ENCODE results near the gene TRMT1.

Gene TRMT1

GRCh38 chr19:13089857-13090507, 26.6 kb downstream of the TRMT1 start:
- no peak for DNase-seq

DNA sequence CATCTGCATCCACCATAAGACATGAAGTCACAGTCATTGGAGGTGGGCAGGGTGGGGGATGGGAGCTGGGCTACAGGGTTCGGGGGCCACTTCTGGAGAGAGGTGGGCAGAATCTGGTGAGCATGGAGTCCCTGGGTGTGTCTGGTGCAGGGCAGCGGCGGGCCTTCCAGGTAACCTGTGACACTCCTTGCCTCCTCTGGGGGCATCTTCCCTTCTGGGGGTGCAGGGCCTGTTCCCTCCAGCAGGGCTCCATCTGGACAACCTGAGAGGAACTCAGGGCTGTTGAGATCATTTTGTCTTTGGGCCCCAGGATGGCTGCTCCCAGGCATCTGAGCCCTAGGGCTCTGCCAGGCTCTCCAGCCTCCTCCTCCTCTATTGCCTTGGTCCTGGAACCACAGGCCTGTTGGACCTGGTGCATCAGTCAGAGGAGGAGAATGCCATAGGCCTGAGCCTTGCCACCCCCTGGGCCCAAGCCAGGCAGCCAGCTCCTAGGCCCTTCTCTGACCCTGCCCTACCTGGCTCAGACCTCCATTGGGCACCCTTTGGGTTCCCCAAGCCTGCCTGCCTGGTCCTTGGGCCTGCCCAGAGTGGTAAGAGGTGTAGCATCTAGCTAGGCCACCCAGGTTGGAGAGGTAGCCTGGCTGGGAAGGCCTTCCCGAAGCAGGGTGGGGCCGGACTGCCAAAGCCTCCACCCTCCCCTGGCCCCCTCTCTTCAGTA, 27.2 kb downstream of the TRMT1 start:
- no peak for DNase-seq

DNA sequence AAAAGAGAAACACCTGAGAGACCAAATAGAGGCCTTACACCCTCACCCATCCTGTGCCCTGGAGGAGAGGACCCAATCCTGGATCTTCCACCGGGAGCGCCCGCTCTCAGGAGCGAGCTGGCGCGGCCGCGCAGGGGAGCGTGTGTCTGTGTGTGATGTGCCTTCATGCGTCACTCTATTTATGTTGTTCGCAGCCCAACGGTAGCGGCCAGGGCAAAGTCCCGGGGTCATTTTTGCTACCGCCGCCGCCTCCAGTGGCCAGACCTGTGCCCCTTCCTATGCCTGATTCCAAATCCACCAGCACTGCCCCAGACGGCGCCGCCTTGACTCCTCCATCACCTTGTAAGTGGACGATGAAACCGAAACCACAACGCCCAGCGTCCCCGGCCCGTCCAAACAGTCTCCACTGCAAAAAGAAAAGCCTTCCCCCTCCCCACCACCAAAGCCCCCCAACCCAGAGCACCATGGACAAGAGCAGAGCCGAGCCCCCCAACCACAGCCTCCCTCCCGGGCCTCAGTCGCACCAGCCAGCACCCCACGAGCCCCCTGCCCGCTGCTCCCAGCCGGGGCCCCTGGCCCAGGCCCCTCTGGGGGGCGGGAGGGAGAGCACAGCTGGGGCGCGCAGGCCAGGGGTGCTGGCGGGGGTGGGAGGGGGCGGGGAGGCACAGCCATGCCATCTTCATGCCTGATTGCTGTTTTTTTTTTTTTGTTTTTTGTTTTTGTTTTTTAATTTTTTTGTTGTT, 28.6 kb downstream of the TRMT1 start:
- no peak for DNase-seq

GRCh38 chr19:13087295-13087694, 29.2 kb downstream of the TRMT1 start:
- no peak for DNase-seq

DNA sequence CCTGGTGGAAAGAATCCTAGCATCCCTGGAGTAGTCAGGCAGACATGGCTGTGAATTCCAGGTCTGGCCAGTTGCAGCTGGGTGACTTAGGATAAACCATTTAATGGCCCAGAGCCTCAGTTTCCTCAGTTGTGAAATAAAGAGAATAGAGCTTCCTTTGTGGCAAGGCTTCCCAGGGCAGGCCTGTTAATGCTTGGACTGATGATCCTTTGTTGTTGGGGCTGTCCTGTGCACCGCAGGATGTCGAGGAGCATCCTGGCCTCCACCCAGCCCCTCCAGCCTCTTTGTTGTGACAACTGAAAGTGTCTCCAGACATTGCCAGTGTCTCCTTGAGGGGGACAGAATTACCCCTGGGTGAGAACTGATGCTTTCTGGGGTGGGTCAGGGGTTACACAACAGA, 30.2 kb downstream of the TRMT1 start:
- no peak for DNase-seq

GRCh38 chr19:13085666-13086065, 30.9 kb downstream of the TRMT1 start:
- no peak for DNase-seq

DNA sequence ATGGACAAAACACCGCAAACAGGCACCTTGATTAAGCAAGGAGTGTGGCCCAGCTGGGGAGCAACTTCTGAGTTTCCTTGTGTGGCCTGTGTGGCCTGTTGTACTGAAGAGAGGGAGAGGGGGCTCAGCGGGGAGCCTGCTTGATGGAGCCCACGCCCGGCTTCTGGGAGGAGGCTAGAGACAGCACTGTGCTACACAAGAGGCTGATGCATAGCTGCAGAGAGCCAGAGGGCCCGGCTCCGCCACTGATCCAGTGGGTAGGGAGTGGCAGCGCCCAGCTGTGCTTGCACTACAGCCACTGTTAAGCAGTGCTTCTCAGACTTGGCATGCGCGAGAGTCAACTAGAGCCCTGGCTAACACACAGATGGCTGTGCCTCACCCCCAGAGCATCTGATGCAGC, 32.9 kb downstream of the TRMT1 start:
- no peak for DNase-seq

GRCh38 chr19:13083008-13083404, 33.5 kb downstream of the TRMT1 start:
- DNase-seq, result no peak

DNA sequence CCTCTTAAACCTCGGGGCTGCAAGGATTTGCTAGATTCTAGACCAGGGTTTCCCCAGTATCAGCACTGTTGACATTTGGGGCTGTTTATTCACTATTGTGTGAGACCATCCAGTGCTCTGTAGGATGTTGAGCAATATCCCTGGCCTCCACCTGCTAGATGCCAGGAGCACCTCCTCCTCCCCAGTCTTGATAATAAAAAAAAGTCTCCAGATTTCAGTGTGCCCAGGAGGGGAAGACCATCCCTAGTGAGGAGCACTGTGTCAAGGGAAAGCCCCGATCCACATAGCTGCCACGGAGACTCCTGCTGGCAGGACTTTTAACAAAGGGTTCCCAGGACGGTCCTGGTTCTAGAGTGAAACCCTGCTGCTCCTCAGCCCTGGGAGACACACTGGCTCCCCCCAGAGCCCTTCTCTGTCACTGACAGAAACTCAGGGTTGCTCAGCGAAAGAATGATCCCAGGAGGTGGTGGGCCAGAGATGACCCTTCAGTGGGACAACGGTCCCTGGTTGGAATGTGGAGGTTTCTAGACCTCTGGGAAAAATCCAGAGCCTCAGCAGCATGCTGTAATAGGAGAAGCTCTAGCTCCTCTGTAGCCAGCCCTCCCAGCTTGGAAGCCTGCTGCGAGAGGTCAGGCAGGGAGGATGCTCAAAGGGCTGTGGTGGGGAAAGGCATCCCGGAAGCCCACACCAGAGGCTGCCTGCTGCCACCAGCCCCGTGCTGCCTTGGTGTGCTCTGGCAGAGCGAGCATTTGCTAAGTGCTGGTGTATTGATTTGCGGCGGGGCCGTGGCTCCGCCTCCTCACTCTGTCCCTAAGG, 34.1 kb downstream of the TRMT1 start:
- DNase-seq, result no peak

DNA sequence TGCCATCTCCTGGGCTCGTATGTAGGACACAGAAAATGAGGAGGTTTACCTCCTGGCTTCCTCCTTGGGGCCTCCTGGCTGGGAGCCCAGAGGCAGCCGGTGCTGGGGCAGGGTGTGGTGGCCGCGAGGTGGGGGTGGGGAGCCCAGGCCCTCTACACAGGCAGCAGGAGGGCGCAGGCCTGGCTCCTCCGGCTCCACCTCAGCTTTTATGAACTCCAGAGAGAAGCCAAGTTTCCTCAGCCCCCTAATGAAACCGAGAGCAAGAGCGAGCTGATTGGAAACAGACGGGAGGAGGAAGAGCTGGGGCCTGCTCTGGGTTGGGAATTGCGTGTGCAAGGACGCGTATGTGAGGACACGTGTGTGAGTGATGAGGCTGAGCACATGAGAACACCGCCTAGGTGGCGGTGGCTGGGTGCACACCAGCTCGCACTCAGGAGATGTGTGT, 37.0 kb downstream of the TRMT1 start:
- no peak for DNase-seq

DNA sequence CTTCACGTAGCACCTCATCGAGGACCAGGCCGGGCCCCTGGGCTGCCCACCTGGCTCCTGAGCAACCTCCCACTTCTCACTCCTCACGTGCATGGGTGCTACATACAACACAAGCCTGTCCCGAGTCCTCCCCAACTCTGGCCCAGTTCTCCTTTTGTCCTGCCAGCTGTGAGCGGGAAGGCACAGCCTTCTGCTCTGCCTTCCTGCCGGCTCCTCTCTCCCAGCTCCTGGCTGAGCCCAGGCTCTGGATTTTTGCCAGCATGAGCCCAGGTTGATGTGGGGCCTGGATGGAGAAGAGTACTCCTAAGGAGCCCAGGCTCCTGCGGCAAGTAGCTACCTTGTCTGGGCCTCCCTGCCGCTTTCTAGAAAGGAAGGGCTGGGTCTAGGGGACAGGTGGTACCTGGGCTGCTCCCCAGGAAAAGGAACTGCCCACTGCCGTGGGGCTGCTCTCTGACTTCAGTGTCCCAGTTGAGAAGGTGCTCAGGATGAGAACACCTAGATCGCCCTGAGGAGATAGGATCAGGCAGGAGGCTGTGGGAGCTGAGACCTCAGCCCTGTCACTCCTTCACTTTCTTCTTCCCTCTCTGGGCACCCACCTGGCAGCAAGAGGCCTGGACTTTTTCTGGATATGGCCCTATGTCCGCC, 37.5 kb downstream of the TRMT1 start:
- DNase-seq, result no peak

GRCh38 chr19:13078381-13078780, 38.2 kb downstream of the TRMT1 start:
- DNase-seq, result no peak

DNA sequence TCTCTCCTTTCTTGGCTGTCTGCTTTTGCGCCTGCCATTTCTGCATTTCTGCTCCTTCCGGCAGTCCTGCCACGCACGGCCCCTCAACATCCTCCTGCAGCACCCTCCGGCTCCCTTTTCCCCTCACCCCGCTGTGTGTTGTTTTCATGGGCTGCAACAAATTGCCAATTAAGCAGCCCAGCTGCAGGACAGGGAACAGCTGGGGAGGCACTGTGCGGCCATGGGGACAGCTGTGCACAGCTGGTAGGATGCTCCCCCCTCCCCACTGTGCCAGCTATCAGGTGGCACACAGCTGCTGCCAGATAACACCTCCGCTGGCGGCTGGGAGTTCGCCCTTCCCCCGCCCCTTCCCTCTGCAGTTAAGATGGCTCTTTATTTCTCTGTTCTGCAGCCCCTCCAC, 39.3 kb downstream of the TRMT1 start:
- DNase-seq, result no peak

DNA sequence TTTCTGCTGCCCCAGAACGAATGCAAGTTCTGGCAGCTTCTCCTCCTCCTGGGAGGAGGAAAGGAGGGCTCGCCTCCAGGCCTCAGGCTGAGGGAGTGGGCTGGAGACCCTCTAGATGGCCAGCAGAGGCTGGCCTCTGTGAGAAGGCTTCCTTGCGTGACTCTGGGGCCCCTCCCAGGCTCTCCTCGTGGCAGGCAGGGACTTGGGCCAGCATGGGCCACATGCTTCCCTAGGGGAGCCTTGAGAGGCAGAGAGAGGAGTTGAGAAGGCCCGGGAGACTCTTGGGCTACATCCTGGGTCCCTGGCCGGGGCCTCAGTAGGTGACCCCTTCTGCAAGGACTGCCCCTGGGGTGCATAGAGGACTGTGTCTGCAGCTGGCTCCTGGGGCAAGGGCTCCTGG, 39.8 kb downstream of the TRMT1 start:
- no peak for DNase-seq

DNA sequence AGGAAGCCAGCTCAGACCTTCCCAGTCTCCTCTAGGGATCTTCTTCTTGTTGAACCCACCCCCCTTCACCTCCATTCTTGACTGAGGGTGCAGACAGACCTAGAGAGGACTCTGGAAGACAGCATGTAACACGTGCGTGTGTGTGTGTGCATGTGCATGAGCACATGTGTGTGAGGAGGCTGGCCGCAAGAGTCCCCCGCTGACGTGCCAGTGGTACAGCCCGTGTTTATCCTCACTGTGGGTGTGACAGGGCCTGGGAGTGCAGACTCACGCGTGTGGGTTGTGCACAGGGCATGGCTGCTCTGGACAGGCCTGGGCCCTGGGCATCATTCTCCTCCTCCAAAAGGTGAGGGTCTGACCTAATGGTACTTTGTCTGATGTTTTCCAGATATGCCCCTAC, 40.2 kb downstream of the TRMT1 start:
- no peak for DNase-seq

GRCh38 chr19:13074378-13074777, 42.2 kb downstream of the TRMT1 start:
- DNase-seq, result no peak

- DNase-seq, result no peak
Measured at GRCh38 chr19:13073263-13073662, 43.3 kb downstream of the TRMT1 start.

GRCh38 chr19:13072188-13072908, 44.2 kb downstream of the TRMT1 start:
- no peak for DNase-seq

DNA sequence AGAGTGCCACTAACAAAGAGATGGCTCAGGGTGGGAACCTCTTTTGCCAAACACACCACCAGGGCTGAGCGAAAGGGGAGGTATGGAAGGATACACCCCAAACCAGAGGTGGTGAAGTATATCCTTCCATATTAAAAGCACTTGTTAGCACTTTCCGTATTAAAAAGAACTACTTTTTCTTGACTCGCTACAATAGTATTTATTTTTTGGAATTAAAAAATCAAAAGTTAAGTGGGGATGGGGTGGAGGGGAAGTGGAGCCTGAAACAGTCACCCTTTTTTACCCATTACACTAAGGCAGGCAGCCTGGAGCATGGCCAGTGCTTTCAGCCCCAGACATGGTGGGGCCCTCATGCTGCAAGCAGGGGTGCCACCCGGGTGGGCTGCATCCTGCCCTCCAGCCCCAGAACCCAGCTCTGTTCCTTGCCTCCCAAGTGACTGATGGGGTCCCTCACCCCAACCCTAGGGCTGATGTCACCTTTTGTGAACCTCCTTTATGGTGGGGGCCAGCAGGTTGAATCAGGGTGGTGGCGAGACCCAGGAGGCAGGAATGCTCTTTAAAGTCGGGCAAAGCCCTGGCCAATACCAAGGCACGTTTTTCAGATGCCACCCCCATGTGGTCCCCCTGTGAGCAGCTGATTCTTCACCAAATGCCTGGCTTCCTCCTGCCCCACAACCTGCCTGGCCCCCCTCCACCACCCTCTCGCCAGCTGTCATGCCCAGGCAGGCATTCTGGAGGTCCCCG, 44.9 kb downstream of the TRMT1 start:
- no peak for DNase-seq

DNA sequence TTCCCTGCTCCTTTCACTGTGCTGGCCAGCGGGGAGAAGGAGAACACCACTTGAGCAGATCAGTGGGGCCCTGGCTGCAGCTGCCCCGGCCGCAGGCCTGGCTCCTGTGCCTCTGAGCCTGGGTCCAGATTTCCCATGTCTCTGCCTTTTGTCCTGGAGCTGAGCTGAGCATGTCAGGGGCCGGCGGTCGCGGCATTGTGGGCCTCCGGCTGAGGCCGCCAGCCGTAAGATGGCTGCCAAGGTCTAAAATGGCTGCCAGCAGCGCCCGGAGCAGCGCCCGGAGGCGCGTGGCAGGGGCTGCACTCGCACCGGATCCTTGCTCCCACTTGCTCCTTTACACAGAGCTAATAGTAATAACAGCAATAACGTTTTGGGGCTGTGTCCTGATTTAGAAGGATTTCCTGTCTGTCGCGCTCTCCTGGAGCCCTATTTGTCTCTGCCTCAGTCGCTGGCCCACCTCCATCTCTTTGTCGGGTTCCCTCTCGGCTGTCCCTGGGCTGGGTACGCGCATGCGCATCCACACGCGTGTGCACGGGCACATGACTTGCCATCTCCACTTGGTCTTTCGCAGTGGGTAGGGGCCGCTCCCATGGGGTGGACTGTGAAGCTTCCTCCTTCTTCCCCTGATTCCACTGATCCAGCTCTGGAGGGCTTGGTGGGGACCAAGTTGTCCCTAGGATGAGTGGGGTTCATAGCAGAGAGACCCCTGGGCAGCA, 46.0 kb downstream of the TRMT1 start:
- no peak for DNase-seq
